Smooth muscle cell (in vitro differentiated cells): ENCODE results near the gene GTPBP3. TPM values are rescaled to one million over a fixed set of nuclear protein-coding genes. Genes with fewer than 3 reads are reported as not detected.

ENCODE experiments used
- DNase-seq: peaks from one replicate; lab custom pipeline; 2025; ENCODE audit not compliant: unreplicated experiment; lab: John Stamatoyannopoulos, UW
- H2AFZ ChIP-seq: fragments of 200-600 bp; sonication (generic); 2 replicates; pipeline ENCODE4 v1.6.0; 2016; ENCODE audit warnings: antibody characterized with exemption, low read depth, mild to moderate bottlenecking
- H3F3A ChIP-seq: fragments of 200-600 bp; sonication (generic); 2 replicates; pipeline ENCODE4 v1.6.0; 2017; ENCODE audit warnings: antibody characterized with exemption, low read depth
- H3K27ac ChIP-seq: fragments of 200-600 bp; sonication (generic); 2 replicates; pipeline ENCODE4 v1.5.1; 2016; ENCODE audit warnings: low read depth, mild to moderate bottlenecking
- H3K27me3 ChIP-seq: fragments of 200-600 bp; sonication (generic); 2 replicates; pipeline ENCODE4 v1.6.1; 2016; ENCODE audit warnings: low read depth, mild to moderate bottlenecking
- H3K36me3 ChIP-seq: fragments of 200-600 bp; sonication (generic); 2 replicates; pipeline ENCODE4 v1.5.1; 2016; ENCODE audit warnings: low read depth
- H3K4me1 ChIP-seq: fragments of 200-600 bp; sonication (generic); 2 replicates; pipeline ENCODE4 v1.5.1; 2016; ENCODE audit warnings: low read depth
- H3K4me2 ChIP-seq: fragments of 200-600 bp; sonication (generic); 2 replicates; pipeline ENCODE4 v1.6.0; 2016; ENCODE audit warnings: mild to moderate bottlenecking
- H3K4me3 ChIP-seq: fragments of 200-600 bp; sonication (generic); 2 replicates; pipeline ENCODE4 v1.5.1; 2016; ENCODE audit warnings: mild to moderate bottlenecking
- H3K79me2 ChIP-seq: fragments of 200-600 bp; sonication (generic); 2 replicates; pipeline ENCODE4 v1.6.0; 2016; ENCODE audit warnings: low read depth, mild to moderate bottlenecking
- H3K9ac ChIP-seq: fragments of 200-600 bp; sonication (generic); 2 replicates; pipeline ENCODE4 v1.6.0; 2016; ENCODE audit warnings: low read depth
- H3K9me3 ChIP-seq: fragments of 200-600 bp; sonication (generic); replicated peaks from 2 replicates; pipeline ENCODE4 v1.5.1; 2016; ENCODE audit warnings: low read depth
- H4K20me1 ChIP-seq: fragments of 200-600 bp; sonication (generic); 2 replicates; pipeline ENCODE4 v1.6.0; 2016; ENCODE audit warnings: low read depth
- WGBS: methylation state at CpG from one replicate; pipeline ENCODE4 v1.1.7; 2016; ENCODE audit warnings: low lambda C conversion rate; 5-methylcytosine and 5-hydroxymethylcytosine counted together
- polyA plus RNA-seq: library from polyadenylated mRNA; unstranded; fragments of >200 nt; fragmentation: Nextera tagmentation; extraction: Ambion mirVana; gene quantifications from 2 replicates; pipeline ENCODE4 v1.2.1, GENCODE V29; 2016
- total RNA-seq: library from RNA; depleted of rRNA; stranded (reverse); fragments of >200 nt; gene quantifications from 2 replicates; pipeline ENCODE4 v1.2.3, GENCODE V29; 2014
- TF ChIP-seq, protein P1 (sequence below): fragments of 200-600 bp; sonication (generic); IDR thresholded peaks from 2 replicates; pipeline ENCODE4 v1.5.1; 2017; ENCODE audit warnings: borderline replicate concordance, mild to moderate bottlenecking, antibody characterized with exemption; ENCODE audit not compliant: insufficient read depth, poor library complexity, severe bottlenecking

GTPBP3 gene
- total and polyA plus RNA-seq, 2 experiments from 2014 or later: 16.5 to 19.6 TPM

DNA sequence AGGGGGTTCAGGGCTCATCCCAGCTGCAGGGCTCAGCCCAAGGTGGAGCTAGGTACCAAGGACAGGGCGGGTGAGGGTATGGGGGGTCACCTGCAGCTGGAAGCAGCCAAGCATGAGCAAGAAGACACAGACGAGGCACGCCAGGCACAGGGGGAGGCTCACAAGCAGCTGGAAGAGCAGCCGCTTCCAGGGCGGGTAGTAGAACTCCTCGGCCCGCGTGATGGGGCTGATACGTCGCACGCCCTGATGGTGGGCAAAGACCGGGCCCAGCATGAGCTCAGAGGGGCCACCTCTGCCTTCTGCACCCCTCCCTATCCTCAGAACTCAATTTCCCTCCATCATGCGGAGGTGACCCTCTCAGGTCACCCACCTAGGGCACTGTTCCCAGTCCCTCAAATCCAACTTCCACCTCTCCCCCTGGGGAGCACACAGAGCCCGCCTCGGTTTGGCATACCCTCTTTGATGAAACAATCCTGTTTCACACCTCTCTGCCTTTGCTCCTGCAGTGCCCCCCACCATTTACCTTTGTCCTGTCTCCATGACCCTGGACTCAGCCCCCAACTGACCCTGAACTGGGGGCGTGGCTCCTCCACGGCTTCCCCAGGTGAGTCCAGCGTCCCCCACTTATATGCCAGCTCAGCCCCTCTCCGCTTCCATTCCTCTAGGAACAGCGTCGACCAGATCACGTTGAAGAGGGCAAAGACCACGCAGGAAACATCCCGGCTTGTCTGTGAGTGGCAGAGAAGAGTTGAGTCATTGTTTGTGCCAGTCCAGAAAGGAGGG, 6.9 kb upstream of the GTPBP3 start:
- Histone ChIP-seq H2AFZ (no peak overlapping the region), H3F3A (peaks cover 5% of the 10 kb centered on the region), H3K27me3 (peaks cover 24% of the 10 kb centered on the region), H3K27ac (no peak overlapping the region), H3K4me2 (no peak overlapping the region), H3K79me2 (no peaks in the 10 kb centered on the region), H3K4me3 (no peak overlapping the region), H3K9me3 (no peaks in the 10 kb centered on the region), H3K36me3 (no peaks in the 10 kb centered on the region), H3K9ac (no peak overlapping the region), H4K20me1 (peaks cover 13% of the 10 kb centered on the region), H3K4me1 (peaks cover 20% of the 10 kb centered on the region)
- TF ChIP-seq, protein P1, sequence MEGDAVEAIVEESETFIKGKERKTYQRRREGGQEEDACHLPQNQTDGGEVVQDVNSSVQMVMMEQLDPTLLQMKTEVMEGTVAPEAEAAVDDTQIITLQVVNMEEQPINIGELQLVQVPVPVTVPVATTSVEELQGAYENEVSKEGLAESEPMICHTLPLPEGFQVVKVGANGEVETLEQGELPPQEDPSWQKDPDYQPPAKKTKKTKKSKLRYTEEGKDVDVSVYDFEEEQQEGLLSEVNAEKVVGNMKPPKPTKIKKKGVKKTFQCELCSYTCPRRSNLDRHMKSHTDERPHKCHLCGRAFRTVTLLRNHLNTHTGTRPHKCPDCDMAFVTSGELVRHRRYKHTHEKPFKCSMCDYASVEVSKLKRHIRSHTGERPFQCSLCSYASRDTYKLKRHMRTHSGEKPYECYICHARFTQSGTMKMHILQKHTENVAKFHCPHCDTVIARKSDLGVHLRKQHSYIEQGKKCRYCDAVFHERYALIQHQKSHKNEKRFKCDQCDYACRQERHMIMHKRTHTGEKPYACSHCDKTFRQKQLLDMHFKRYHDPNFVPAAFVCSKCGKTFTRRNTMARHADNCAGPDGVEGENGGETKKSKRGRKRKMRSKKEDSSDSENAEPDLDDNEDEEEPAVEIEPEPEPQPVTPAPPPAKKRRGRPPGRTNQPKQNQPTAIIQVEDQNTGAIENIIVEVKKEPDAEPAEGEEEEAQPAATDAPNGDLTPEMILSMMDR: no peak
- WGBS: 94% methylated on average over 24 of the region's 24 CpGs
- no peak for DNase-seq

GRCh38 chr19:17331045-17331558, 6.3 kb upstream of the GTPBP3 start:
- Histone ChIP-seq H3K36me3 (no peaks in the 10 kb centered on the region), H3K4me3 (no peak overlapping the region), H3K9me3 (no peaks in the 10 kb centered on the region), H2AFZ (no peak overlapping the region), H4K20me1 (peaks cover 13% of the 10 kb centered on the region), H3K9ac (no peak overlapping the region), H3K79me2 (no peaks in the 10 kb centered on the region), H3K27me3 (peaks cover 24% of the 10 kb centered on the region), H3F3A (peaks cover 5% of the 10 kb centered on the region), H3K4me1 (peaks cover 20% of the 10 kb centered on the region), H3K27ac (no peak overlapping the region), H3K4me2 (no peak overlapping the region)
- DNase-seq: no peak
- 90% methylated on average over 13 of the region's 13 CpGs for WGBS
- TF ChIP-seq, protein P1: no peak

DNA sequence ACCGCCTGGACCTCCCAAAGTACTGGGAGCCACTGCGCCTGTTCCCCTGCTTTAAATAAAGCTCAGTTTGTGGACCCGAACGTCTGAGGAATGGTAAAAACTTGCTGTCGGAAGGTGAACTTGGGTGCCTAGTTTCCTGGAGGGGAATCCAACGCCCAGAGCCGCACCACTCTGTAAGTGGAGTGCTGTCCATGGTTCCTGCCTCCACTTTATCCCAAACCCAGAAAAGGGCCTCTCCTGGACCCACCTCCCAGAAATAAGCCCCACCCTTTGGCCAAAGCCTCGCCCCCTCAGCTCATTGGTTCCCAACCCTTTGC, 5.0 kb upstream of the GTPBP3 start:
- Histone ChIP-seq H3K4me1 (peaks cover 10% of the 10 kb centered on the region), H3K4me2 (no peak overlapping the region), H3K27me3 (peaks cover 24% of the 10 kb centered on the region), H3K4me3 (no peak overlapping the region), H3K36me3 (no peaks in the 10 kb centered on the region), H3K9ac (no peak overlapping the region), H3K27ac (no peak overlapping the region), H2AFZ (no peak overlapping the region), H4K20me1 (peaks cover 13% of the 10 kb centered on the region), H3K79me2 (no peaks in the 10 kb centered on the region), H3F3A (no peaks in the 10 kb centered on the region), H3K9me3 (no peaks in the 10 kb centered on the region)
- DNase-seq: no peak
- 93% methylated on average over 8 of the region's 8 CpGs for WGBS
- TF ChIP-seq, protein P1: no peak
